BE2C (cell line): ENCODE results near the gene OR2H1.
"Not testable (repeated sequence)": the region's sequence is repeated elsewhere in the genome, so short reads cannot be mapped to it uniquely, and the experiment has no call there.

Experiments used
- DNase-seq: peaks from one replicate; pipeline ENCODE4 v3.0.0-alpha.2; 2020
- H3K27me3 ChIP-seq: fragments of 250-450 bp; sonication (Bioruptor Pico); 2 replicates; pipeline ENCODE4 v1.5.1; 2020; ENCODE audit warnings: mild to moderate bottlenecking
- H3K36me3 ChIP-seq: fragments of 250-450 bp; sonication (Bioruptor Pico); 2 replicates; pipeline ENCODE4 v1.5.1; 2020; ENCODE audit warnings: mild to moderate bottlenecking
- H3K4me1 ChIP-seq: fragments of 250-450 bp; sonication (Bioruptor Pico); 2 replicates; pipeline ENCODE4 v1.5.1; 2020
- H3K4me3 ChIP-seq: 2 replicates; pipeline ENCODE4 v1.5.1; 2011; ENCODE audit warnings: low read depth, low read length
- H3K9me3 ChIP-seq: fragments of 250-450 bp; sonication (Bioruptor Pico); 2 replicates; pipeline ENCODE4 v1.5.1; 2020
- TF ChIP-seq, protein P1 (sequence below): IDR thresholded peaks from 2 replicates; pipeline ENCODE4 v1.5.1; 2012; ENCODE audit warnings: mild to moderate bottlenecking, low read depth, low read length

Gene OR2H1

DNA sequence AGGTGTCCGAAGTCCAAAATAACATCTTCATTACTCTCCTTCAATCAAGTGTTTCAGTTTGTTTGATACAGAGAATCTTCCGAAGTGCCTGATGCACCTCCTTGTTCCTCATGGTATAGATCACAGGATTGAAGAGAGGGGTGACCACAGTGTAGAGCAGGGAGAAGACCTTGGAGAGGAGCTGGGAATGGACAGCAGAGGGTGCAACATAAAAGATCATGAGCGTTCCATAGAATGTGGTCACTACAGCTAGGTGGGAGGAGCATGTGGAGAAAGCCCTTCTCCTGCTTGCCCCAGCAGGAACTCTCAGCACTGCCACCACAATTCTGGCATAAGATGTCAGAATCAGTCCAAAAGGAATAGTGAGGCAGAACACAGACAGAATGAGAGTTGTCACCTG, 30.3 kb upstream of the OR2H1 start:
- Histone ChIP-seq H3K36me3 (no peaks in the 10 kb centered on the region), H3K4me3 (no peak overlapping the region), H3K9me3 (no peaks in the 10 kb centered on the region), H3K27me3 (no peaks in the 10 kb centered on the region), H3K4me1 (no peaks in the 10 kb centered on the region)
- TF ChIP-seq, protein P1, sequence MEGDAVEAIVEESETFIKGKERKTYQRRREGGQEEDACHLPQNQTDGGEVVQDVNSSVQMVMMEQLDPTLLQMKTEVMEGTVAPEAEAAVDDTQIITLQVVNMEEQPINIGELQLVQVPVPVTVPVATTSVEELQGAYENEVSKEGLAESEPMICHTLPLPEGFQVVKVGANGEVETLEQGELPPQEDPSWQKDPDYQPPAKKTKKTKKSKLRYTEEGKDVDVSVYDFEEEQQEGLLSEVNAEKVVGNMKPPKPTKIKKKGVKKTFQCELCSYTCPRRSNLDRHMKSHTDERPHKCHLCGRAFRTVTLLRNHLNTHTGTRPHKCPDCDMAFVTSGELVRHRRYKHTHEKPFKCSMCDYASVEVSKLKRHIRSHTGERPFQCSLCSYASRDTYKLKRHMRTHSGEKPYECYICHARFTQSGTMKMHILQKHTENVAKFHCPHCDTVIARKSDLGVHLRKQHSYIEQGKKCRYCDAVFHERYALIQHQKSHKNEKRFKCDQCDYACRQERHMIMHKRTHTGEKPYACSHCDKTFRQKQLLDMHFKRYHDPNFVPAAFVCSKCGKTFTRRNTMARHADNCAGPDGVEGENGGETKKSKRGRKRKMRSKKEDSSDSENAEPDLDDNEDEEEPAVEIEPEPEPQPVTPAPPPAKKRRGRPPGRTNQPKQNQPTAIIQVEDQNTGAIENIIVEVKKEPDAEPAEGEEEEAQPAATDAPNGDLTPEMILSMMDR: no peak
- DNase-seq: no peak

DNA sequence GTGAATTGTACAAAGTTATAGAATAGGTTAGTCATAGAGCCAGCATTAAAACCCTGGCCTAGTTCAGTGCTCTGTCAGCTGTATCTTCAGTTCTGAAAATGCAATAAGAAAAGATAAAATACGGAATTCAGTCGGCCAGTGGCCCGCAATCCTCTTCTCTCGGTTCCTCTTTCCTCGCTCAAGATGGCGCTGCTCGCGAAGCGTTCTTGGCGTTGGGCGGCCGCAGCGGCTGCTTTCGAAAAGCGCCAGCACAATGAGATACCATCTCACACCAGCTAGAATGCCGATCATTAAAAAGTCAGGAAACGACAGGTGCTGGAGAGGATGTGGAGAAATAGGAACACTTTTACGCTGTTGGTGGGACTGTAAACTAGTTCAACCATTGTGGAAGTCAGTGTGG, 20.2 kb upstream of the OR2H1 start:
- not testable (repeated sequence) for H3K27me3 ChIP-seq, H3K4me3 ChIP-seq, H3K9me3 ChIP-seq, H3K4me1 ChIP-seq, H3K36me3 ChIP-seq, DNase-seq

DNA sequence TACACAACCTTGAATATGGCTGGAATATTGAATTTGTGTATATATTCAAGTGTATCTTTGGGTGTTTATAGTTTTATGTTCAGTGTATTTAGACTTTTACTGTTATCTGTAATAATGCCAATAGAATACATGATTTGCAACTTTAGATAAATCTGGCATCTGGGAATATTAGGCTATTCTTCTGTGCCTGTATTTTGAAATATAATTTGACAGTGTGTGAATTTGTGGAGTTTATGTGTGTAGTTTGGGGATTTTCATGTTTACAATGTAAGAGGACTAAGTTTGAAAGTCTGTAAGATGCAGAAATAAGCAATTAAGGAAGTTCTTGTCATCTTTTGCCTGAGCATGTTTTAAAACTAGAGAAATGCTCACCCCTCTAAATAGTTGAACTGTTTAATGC, 17.9 kb upstream of the OR2H1 start, which contains the start of gene OR10C1:
TSS of gene OR10C1 (plus strand) at position 301 of the 400 bp plus-strand sequence. CDS start 710 bp downstream, outside the sequence.
- DNase-seq: no peak
- Histone ChIP-seq H3K4me1 (no peaks in the 10 kb centered on the region), H3K27me3 (no peaks in the 10 kb centered on the region), H3K9me3 (no peaks in the 10 kb centered on the region), H3K4me3 (no peak within 1 kb of the TSS), H3K36me3 (no peaks in the 10 kb centered on the region)
- TF ChIP-seq, protein P1: no peak

DNA sequence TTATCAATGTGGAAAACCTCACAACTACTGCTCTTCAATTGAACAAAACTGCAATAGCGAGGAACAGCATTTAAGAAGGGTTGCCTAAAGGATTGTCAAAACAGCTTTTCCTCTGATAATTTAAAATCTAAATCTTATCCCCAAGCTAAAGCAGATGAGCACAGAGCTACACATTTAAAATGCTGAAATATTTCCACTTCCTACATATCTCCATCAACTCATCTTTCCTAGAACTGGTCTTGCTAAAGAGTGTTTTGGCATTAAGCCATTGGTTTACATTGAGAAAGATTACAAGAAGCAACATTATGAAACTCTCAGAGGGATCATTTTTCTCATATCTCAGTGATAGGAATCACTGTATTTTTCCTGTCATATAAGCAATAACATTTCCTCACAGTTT, 14.2 kb upstream of the OR2H1 start:
- H3K4me3 ChIP-seq: no peak overlapping the region
- TF ChIP-seq, protein P1: no peak
- no peaks in the 10 kb centered on the region for H3K4me1 ChIP-seq
- no peak for DNase-seq
- no peaks in the 10 kb centered on the region for H3K9me3 ChIP-seq
- H3K27me3 ChIP-seq: no peaks in the 10 kb centered on the region
- no peaks in the 10 kb centered on the region for H3K36me3 ChIP-seq

DNA sequence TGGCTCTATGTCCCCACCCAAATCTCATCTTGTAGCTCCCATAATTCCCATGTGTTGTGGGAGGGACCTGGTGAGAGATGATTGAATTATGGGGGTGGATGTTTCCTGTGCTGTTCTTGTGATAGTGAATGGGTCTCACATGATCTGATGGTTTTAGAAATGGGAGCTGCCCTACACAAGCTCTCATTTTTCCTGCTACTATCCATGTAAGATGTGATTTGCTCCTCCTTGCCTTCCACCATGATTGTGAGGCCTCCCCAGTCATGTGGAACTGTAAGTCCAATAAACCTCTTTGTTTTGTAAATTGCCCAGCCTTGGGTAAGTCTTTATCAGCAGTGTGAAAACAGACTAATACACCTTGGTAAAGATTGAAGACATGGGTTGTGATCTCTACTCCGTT, 12.9 kb upstream of the OR2H1 start:
- not testable (repeated sequence) for H3K4me1 ChIP-seq, H3K27me3 ChIP-seq, H3K4me3 ChIP-seq, H3K9me3 ChIP-seq, DNase-seq, H3K36me3 ChIP-seq

DNA sequence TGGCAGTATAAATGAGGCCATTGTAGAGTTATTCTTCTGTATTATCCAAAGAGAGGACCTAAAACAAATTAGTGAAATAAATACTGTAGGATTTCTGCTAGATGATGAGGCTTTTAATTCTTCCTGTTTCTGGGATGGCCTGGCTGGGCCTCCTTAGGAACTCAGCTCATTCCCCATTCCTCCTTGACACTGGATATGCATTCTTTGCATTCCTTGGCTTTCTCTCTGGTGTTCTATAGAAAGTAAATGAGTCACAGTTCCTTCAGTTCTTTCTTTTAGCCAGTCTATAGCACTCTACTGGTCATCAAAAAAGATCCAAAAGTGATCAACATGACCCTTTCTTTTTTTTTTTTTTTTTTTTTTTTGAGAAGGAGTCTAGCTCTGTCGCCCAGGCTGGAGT, 9.3 kb upstream of the OR2H1 start:
- DNase-seq: no peak

DNA sequence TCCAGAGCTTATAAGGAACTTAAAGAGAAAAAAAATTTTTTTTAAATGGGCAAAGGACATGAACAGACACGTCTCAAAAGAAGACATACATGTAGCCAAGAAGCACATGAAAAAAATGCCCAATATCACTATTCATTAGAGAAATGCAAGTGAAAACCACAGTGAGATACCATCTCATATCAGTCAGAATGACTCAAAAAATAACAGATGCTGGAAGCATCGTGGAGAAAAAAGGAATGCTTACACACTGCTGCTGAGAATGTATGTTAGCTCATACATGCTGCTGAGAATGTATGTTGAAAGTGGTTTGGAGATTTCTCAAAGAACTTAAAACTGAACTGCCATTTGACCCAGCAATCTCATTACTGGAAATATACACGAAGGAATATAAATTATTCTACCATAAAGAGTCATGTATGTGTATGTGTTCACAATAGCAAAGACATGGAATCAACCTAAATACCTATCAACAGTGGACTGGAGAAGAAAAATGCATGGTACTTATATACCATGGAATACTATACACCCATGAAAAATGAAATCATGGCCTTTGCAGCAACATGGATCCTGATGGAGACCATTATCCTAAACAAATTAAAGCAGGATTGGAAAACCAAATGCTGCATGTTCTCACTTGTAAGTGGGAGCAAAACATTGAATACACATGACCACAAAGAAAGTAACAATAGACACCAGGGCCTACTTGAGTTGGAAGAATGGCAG, 5.3 kb upstream of the OR2H1 start:
- no peak for DNase-seq
- TF ChIP-seq, protein P1: no peak
- H3K9me3 ChIP-seq: peaks cover 4% of the 10 kb centered on the region

More for the DNA sequence above, 9.3 kb upstream of the OR2H1 start:
- Histone ChIP-seq H3K4me1 (no peaks in the 10 kb centered on the region), H3K9me3 (peaks cover 4% of the 10 kb centered on the region), H3K27me3 (no peaks in the 10 kb centered on the region), H3K36me3 (no peaks in the 10 kb centered on the region), H3K4me3 (no peak overlapping the region)
- TF ChIP-seq, protein P1: no peak

More for the DNA sequence above, 5.3 kb upstream of the OR2H1 start:
- Histone ChIP-seq H3K36me3 (no peaks in the 10 kb centered on the region), H3K4me3 (no peak overlapping the region), H3K27me3 (no peaks in the 10 kb centered on the region), H3K4me1 (no peaks in the 10 kb centered on the region)
